Smooth muscle cell (in vitro differentiated cells): Measurements from ENCODE around the gene IDH3G. TPM values are rescaled to one million over a fixed set of nuclear protein-coding genes. Genes with fewer than 3 reads are reported as not detected.
A peak's percentile ranks its signal among the peaks of the same experiment; 100 is the strongest.

ENCODE experiments used
- DNase-seq: peaks from one replicate; lab custom pipeline; 2025; ENCODE audit not compliant: unreplicated experiment; lab: John Stamatoyannopoulos, UW
- H2AFZ ChIP-seq: fragments of 200-600 bp; sonication (generic); 2 replicates; pipeline ENCODE4 v1.6.0; 2016; ENCODE audit warnings: antibody characterized with exemption, low read depth, mild to moderate bottlenecking
- H3F3A ChIP-seq: fragments of 200-600 bp; sonication (generic); 2 replicates; pipeline ENCODE4 v1.6.0; 2017; ENCODE audit warnings: antibody characterized with exemption, low read depth
- H3K27ac ChIP-seq: fragments of 200-600 bp; sonication (generic); 2 replicates; pipeline ENCODE4 v1.5.1; 2016; ENCODE audit warnings: low read depth, mild to moderate bottlenecking
- H3K27me3 ChIP-seq: fragments of 200-600 bp; sonication (generic); 2 replicates; pipeline ENCODE4 v1.6.1; 2016; ENCODE audit warnings: low read depth, mild to moderate bottlenecking
- H3K36me3 ChIP-seq: fragments of 200-600 bp; sonication (generic); 2 replicates; pipeline ENCODE4 v1.5.1; 2016; ENCODE audit warnings: low read depth
- H3K4me1 ChIP-seq: fragments of 200-600 bp; sonication (generic); 2 replicates; pipeline ENCODE4 v1.5.1; 2016; ENCODE audit warnings: low read depth
- H3K4me2 ChIP-seq: fragments of 200-600 bp; sonication (generic); 2 replicates; pipeline ENCODE4 v1.6.0; 2016; ENCODE audit warnings: mild to moderate bottlenecking
- H3K4me3 ChIP-seq: fragments of 200-600 bp; sonication (generic); 2 replicates; pipeline ENCODE4 v1.5.1; 2016; ENCODE audit warnings: mild to moderate bottlenecking
- H3K79me2 ChIP-seq: fragments of 200-600 bp; sonication (generic); 2 replicates; pipeline ENCODE4 v1.6.0; 2016; ENCODE audit warnings: low read depth, mild to moderate bottlenecking
- H3K9ac ChIP-seq: fragments of 200-600 bp; sonication (generic); 2 replicates; pipeline ENCODE4 v1.6.0; 2016; ENCODE audit warnings: low read depth
- H3K9me3 ChIP-seq: fragments of 200-600 bp; sonication (generic); replicated peaks from 2 replicates; pipeline ENCODE4 v1.5.1; 2016; ENCODE audit warnings: low read depth
- H4K20me1 ChIP-seq: fragments of 200-600 bp; sonication (generic); 2 replicates; pipeline ENCODE4 v1.6.0; 2016; ENCODE audit warnings: low read depth
- WGBS: methylation state at CpG from one replicate; pipeline ENCODE4 v1.1.7; 2016; ENCODE audit warnings: low lambda C conversion rate; 5-methylcytosine and 5-hydroxymethylcytosine counted together
- polyA plus RNA-seq: library from polyadenylated mRNA; unstranded; fragments of >200 nt; fragmentation: Nextera tagmentation; extraction: Ambion mirVana; gene quantifications from 2 replicates; pipeline ENCODE4 v1.2.1, GENCODE V29; 2016
- total RNA-seq: library from RNA; depleted of rRNA; stranded (reverse); fragments of >200 nt; gene quantifications from 2 replicates; pipeline ENCODE4 v1.2.3, GENCODE V29; 2014
- TF ChIP-seq, protein P1 (sequence below): fragments of 200-600 bp; sonication (generic); IDR thresholded peaks from 2 replicates; pipeline ENCODE4 v1.5.1; 2017; ENCODE audit warnings: borderline replicate concordance, mild to moderate bottlenecking, antibody characterized with exemption; ENCODE audit not compliant: insufficient read depth, poor library complexity, severe bottlenecking

Gene IDH3G
- total and polyA plus RNA-seq, 2 experiments from 2014 or later: 86.0 to 88.9 TPM

DNA sequence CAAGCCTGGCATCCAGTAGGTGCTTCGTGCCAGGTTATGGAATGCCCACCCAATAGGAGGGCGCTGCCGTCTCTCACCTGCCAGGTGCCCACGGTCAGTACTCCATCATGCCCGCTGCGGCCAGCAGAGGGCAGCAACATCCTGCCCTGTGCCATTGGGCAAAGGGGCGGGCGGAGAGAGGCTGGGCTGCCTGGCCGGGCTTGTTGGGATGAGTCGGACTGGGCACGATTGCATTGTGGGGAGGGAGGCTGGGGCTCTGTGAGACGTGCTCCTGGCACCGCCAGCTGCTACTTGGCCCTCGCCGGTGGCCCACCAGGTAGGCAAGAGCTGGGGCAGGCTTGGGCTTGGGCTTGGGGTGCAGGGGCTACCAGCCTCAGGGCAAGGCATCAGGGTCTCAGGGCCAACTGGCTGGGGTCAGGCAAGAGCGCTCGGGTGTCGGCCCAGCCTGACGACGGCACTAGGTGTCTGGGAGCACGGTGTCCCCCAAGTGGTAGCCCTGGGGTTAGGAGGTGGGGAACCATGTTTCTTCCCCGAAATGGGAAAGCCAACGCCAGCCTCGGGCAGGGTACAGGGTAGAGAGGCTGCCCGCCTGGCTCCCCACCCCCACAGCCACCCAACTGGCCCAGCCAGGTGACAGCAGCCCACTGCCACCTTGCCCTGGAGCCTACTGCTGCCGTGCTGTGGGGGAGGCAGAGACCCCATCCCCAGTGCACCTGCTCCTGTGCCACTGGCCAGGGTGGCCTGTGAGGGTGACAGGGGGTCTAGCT is 30.0 kb downstream of the IDH3G start, which contains the start of gene PLXNB3:
PLXNB3 (plus strand) TSS at position 261 of the 767 bp plus-strand sequence. CDS start 1,287 bp downstream, outside the sequence.
- no peaks in the 10 kb centered on the region for H3F3A ChIP-seq
- no peaks in the 10 kb centered on the region for H3K27me3 ChIP-seq
- no peak for DNase-seq
- 68% methylated on average over 25 of the region's 26 CpGs for WGBS
- H3K9ac ChIP-seq: no peak within 1 kb of the TSS
- H3K4me2 ChIP-seq: peak within 1 kb of the TSS; percentile 87
- H2AFZ ChIP-seq: no peak within 1 kb of the TSS
- no peaks in the 10 kb centered on the region for H3K36me3 ChIP-seq
- TF ChIP-seq, protein P1, sequence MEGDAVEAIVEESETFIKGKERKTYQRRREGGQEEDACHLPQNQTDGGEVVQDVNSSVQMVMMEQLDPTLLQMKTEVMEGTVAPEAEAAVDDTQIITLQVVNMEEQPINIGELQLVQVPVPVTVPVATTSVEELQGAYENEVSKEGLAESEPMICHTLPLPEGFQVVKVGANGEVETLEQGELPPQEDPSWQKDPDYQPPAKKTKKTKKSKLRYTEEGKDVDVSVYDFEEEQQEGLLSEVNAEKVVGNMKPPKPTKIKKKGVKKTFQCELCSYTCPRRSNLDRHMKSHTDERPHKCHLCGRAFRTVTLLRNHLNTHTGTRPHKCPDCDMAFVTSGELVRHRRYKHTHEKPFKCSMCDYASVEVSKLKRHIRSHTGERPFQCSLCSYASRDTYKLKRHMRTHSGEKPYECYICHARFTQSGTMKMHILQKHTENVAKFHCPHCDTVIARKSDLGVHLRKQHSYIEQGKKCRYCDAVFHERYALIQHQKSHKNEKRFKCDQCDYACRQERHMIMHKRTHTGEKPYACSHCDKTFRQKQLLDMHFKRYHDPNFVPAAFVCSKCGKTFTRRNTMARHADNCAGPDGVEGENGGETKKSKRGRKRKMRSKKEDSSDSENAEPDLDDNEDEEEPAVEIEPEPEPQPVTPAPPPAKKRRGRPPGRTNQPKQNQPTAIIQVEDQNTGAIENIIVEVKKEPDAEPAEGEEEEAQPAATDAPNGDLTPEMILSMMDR: peak; percentile 67
- H3K4me3 ChIP-seq: no peak within 1 kb of the TSS
- H3K9me3 ChIP-seq: no peaks in the 10 kb centered on the region
- H3K79me2 ChIP-seq: no peaks in the 10 kb centered on the region
- H4K20me1 ChIP-seq: no peaks in the 10 kb centered on the region
- no peak within 1 kb of the TSS for H3K27ac ChIP-seq
- no peaks in the 10 kb centered on the region for H3K4me1 ChIP-seq

DNA sequence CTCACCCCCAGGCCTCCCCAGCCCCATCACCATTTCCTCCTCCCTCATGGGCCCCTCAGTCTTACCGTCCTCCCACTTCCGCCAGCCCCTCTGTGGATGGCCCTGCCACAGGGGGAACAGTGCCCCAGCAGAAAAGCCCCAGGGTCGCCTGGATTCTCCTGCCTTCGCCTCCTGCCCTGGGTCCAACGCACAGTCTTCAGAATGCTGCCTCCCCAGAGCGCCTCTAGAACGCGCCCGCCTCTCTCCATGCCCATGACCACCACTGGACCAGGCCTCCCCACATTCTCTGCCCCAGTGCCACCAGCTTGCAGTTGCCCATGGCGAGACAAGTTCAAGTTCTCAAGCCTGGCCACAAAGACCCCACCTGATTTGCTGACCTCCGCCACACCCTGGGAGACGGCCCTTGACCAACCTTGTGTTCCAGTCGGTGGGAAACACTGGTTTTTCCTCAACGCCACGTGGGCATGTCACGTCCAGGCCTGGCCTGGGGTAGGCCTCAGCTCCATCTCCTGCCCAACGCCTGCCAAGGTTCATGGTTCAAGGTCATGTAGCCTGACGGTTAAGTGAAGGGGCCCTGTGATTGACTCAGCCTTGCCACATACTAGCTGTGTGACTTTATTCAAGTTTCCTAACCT is 30.8 kb downstream of the IDH3G start:
- no peak for DNase-seq
- TF ChIP-seq, protein P1: no peak
- Histone ChIP-seq H3K9me3 (no peaks in the 10 kb centered on the region), H3K9ac (no peak overlapping the region), H3K4me1 (no peaks in the 10 kb centered on the region), H3K79me2 (no peaks in the 10 kb centered on the region), H3K36me3 (no peaks in the 10 kb centered on the region), H3K27me3 (no peaks in the 10 kb centered on the region), H4K20me1 (no peaks in the 10 kb centered on the region), H3K4me2 (no peak overlapping the region), H2AFZ (no peak overlapping the region), H3K4me3 (no peak overlapping the region), H3F3A (no peaks in the 10 kb centered on the region), H3K27ac (no peak overlapping the region)
- WGBS: 93% methylated on average over 18 of the region's 18 CpGs

DNA sequence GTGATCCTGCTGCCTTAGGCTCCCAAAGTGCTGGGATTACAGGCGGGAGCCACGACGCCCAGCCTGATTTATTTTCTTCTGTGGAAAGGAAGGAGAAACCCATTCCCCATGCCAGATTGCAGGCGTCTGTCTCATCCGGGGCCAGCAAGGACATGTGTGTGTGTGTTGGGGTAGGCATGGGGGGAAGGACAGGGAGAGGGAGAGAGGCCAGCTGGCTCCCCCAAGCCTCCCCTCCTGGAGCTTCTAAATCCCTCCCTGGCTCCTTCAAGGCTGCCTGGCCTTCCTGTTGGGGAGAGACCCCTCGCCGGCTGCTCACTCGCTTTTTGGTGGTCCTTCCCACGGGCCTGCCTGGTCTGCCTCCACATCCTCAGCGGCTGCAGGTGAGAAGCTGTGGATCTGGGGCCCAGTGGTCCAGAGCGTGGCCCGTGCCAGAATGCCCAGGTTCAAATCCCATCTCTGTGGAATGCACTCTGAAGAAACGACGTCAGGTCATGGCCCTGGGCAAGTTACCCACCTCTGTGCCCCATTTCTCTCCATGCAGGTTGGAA is 31.5 kb downstream of the IDH3G start:
- Histone ChIP-seq H3K36me3 (no peaks in the 10 kb centered on the region), H3K4me2 (no peak overlapping the region), H3K4me3 (no peak overlapping the region), H4K20me1 (no peaks in the 10 kb centered on the region), H3F3A (no peaks in the 10 kb centered on the region), H2AFZ (no peak overlapping the region), H3K27me3 (no peaks in the 10 kb centered on the region), H3K79me2 (no peaks in the 10 kb centered on the region), H3K9ac (no peak overlapping the region), H3K4me1 (no peaks in the 10 kb centered on the region), H3K9me3 (no peaks in the 10 kb centered on the region), H3K27ac (no peak overlapping the region)
- WGBS: 95% methylated on average over 14 of the region's 14 CpGs
- no peak for DNase-seq
- TF ChIP-seq, protein P1: no peak
